GM21381 (cell line): ENCODE data around the gene CENPP.

Experiments
- ATAC-seq: cut with Tn5 transposase; IDR thresholded peaks from one replicate; pipeline ENCODE4 v1.9.1; 2021; ENCODE audit warnings: mild to moderate bottlenecking, moderate library complexity; ENCODE audit not compliant: unreplicated experiment

Gene CENPP

DNA sequence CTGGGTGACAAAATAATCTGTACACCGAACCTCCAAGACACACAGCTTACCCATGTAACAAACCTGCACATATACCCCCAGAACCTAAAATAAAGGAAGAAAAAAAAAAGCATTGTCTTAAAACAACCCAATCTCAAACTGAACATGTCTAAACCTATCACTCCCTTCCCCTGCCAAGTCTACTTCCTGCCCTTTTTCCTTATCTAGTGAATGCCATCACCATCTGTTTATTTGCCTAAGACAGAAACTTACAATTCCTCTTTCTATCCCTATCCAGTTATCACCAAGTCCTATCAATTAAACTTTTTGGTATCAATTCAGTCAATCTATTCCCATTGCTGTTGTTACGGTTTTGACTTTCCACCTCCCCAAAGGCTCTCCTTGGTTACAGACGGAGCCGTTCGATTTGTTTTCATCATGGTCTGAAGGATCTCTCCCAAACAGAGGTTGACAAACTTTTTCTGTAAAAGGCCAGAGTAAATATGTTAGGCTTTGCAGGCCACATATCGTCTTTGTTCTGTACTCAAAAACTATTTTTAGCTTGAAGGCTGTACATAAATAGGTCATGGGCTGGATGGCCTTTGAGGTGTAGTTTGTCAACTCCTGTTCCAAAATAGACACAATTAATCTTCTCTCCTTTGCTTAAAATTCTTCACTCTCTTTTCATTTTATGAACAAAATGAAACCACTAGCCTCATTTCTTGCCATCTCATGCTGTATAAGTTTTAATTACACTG lies 12.7 kb upstream of the CENPP start:
- no peak for ATAC-seq

DNA sequence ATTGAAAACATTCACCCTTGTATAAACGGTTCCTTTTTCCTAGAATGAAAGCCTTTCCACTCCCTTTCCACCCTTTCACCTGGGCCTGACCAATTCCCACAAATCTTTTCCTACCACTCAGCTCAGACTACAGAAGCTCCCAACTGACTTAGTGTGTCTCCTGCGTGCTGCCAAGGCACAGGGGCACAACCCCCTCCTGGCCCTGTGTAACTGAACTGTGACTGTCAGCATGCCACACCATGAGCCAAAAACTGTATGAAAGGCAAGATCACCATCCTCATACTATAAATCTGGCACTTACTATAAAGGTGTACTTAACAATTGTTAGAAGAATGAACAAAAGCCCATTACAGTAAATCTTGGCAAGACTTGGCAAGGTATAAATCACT lies 12.1 kb upstream of the CENPP start:
- no peak for ATAC-seq

DNA sequence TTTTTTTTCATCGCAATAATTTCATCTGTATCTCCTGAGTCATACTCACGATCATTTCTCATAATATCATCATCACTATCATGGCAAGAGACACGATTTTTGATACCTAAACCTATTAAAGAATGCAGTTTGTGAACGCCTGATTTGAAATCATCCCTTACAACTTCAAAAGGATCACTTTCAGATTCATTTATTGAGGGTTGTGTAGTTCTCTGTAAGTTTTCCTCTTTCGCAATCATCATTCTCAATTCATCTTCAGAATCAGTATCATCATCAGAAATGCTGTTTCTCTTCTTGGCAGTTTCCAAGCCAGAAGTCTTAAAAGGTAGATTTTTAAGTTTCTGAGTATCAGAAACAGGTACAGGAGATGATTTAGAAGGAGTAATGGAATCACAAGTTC lies 10.3 kb upstream of the CENPP start:
- no peak for ATAC-seq

DNA sequence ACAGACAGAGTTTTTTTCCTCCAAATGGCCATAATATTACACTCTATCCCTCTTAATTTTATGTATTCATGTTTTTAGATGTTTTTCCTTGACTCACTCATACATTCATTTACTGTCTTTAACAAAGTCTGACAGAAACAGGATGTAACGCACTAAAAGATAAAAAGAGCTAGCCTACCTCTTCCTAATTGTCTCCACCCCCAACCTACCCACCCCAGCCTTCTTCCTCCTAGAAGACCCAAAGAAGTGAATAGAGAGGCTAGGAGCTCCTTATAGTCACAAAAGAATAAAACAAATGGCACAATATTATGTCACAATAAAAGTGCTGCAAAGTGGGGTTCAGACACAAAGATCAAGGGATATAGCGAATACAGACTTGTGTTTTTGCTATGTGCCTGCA lies 1.3 kb upstream of the CENPP start:
- ATAC-seq, result no peak

GRCh38 chr9:92324889-92325268 lies 874 bp upstream of the CENPP start:
- ATAC-seq, result peak; percentile 10

DNA sequence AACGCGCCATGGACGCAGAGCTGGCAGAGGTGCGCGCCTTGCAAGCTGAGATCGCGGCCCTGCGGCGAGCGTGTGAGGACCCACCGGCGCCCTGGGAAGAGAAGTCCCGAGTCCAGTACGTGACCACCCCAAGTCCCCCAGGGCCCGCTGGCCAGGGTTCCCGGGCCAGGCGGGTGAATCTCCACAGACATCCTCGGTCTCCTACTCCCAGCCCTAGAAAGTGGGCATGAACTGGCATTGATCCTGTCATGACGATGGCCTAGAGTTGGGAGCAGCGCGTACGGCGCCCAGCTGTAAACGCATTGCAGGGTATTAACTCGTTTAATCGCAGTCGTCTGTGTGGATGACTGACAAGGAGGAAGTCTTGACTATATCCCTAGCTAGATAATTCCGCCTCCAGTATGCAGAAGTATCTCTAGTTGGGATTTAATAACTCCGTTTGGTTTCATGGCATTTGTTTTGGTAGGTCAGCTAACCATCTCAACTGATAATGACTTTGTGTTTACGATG lies 293 bp downstream of the CENPP start:
- ATAC-seq, result peak; percentile 2

DNA sequence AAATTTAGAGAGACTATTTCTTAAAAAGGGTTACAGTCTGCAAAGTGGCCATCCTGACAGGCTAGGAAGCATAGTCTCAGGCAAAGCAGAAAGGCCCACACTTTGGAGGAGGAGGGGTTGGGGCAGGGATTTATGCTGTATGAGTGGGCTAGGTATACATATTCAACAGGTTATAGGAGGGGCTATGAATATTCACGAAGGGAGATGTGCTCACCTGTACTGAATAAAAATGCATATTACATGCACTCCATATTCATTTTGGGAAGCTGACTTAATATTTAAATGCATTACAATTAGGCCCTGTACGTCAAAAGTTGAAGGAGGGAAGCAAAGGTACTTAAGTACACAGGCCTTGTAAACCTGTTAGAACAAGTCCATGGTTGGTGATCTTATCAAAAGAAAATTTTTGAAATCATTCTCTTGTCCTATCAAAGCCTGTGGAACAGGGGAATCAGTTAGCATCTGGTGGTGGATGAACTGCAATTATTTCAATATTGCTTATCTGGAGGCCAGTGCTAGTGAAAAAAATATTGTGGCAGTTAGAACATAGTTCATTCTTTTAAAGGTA lies 1.6 kb downstream of the CENPP start:
- no peak for ATAC-seq

GRCh38 chr9:92328225-92328624 lies 2.5 kb downstream of the CENPP start:
- ATAC-seq, result no peak

GRCh38 chr9:92332577-92333281 lies 7.0 kb downstream of the CENPP start:
- ATAC-seq, result no peak

- ATAC-seq, result no peak
Observed at GRCh38 chr9:92333282-92333634, 7.5 kb downstream of the CENPP start.

DNA sequence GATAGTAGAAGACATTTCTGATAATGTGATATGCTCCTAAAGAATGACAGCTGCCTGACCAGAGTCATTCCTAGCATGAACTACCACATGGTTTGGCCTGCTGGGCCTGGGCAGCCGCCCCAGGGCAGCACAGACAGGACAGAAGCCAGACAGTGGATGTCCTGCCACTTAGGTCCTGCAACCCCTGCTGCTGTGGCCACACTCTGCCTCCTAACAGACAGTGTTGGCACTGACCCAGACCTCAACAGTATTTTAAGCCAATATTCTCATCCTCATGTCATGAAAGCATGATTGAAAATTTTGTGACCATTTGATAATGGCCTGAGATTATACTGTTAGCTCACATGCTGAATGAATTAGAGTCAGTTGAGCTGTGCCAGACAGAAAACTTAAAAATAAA lies 15.8 kb downstream of the CENPP start:
- no peak for ATAC-seq

GRCh38 chr9:92342825-92343488 lies 17.2 kb downstream of the CENPP start:
- ATAC-seq, result no peak

GRCh38 chr9:92345582-92345981 lies 19.8 kb downstream of the CENPP start:
- no peak for ATAC-seq

DNA sequence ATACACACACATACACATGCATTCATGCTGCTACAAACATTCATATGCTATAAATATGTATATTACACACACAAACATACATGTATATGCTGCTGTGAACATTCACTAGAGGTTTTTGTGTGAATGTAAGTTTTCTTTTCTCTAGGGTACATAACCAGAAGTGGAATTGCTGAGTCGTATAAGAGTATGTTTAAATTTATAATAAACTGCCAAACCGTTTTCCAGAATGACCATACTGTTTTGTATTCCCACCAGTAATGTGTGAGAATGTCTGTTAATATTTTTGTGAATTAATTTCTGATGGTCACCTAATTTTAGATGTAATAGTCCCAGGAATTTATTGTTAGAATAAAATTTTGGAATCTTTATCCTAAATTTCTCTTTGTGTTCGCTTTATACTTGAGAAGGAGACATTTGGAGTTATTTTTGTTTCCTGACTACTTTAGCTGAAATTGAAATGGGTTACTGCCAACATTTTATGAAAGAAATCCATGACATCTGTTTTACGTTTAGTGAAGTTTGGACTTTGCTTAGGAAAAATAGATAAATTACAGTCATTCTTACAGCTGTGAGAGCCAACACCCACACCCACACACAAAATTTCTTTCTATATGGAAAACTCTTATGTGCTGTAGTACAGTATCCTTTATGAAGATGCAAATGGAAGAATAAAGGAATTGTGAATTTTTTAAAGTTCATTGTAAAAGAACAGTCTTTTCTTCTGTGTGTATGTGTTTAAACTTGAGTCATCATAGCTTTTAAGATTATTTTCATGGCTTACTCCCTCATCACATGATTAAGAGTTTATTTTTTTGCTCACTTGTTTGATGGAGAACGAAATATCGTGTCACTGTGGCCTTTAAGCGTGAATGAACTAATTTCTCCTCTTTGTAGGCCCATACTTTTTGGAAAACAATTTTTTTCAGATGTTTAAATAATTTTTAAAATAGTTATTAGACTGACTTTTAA lies 24.3 kb downstream of the CENPP start:
- no peak for ATAC-seq

DNA sequence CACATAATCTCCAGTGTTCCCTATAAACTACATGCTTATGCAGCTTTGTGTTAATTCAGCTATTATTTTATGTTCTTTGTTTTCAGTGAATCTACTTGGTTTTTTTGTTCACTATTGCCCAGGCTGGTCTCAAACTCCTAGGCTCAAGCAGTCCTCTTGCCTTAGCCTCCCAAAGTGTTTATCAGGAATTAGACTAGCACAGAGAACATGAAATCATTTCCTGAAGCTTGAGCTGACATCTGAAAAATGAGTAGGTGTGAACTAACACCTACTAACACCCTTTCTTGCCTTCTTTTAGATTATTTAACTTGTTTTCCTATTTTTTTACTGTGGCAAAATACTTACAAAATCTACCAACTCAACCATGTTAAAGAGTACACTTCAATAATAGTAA lies 25.0 kb downstream of the CENPP start:
- ATAC-seq, result no peak

DNA sequence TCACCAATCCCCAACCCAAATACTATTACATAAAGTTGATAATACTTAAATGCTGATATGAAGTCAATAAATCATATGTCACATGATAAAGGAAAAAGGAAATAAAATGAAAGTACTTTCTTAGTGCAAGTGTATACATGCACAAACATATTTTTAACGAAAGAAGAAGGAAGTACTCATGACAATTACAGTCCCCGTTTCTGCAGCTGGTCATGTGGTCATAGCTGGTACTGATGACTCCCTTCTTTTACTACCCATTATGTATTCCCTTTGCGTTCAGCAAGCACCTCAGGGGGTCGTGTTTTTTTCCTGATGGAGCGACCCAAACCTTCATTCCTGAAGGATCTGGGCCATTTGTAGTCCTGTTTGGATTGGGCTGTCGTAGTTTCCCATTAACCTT lies 27.3 kb downstream of the CENPP start:
- no peak for ATAC-seq

- ATAC-seq, result no peak
Observed at GRCh38 chr9:92359394-92359995, 33.7 kb downstream of the CENPP start.

DNA sequence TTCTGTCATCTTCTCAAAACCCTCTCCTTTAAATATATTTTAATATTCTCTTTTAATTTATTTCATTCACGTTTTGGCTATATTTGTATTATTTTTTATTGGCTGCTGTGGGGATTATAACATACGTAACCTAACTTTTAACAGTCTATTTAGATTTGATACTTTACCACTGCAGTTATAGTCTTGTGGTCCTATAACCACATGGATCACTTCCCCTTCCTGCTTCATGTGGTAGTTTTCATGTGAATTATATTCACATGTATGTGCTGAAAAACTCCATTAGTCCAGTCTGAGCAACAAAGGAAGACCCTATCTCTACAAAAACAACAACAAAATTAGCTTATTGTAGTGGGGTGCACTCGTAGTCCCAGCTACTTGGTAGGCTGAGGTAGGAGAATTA lies 34.3 kb downstream of the CENPP start:
- no peak for ATAC-seq

DNA sequence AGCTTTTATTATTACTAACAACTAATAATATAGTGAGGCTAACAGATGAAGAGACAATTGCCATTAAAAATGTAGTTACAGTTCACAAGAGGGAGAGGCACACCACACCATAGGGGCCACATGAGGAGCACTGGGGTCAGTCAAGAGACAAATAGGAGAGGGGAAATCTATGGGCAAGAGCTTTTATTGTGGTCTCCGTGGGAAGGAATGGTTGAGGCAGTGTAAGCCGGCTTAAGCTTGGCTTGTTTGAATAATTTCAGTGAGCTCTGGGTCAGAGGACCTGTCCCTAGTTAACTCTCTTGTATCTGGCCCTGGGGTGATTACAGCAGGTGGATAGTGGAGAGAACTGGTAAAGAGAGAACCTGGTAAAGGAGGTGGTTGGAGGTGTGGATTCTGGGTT lies 43.3 kb downstream of the CENPP start:
- no peak for ATAC-seq

- no peak for ATAC-seq
Observed at GRCh38 chr9:92373167-92373566, 47.4 kb downstream of the CENPP start.
